C4-2B (cell line): ENCODE data around the gene CMTM8.

Experiments used
- H3K27ac ChIP-seq: fragments of 450-650 bp; 2 replicates; pipeline ENCODE4 v1.5.1; 2017
- ZFX ChIP-seq: fragments of 450-650 bp; IDR thresholded peaks from 2 replicates; pipeline ENCODE4 v1.6.1; 2017
- TF ChIP-seq, protein P1 (sequence below): fragments of 450-650 bp; conservative IDR thresholded peaks from 2 replicates; pipeline ENCODE4 v1.5.1; 2017; ENCODE audit warnings: mild to moderate bottlenecking

Gene CMTM8

DNA sequence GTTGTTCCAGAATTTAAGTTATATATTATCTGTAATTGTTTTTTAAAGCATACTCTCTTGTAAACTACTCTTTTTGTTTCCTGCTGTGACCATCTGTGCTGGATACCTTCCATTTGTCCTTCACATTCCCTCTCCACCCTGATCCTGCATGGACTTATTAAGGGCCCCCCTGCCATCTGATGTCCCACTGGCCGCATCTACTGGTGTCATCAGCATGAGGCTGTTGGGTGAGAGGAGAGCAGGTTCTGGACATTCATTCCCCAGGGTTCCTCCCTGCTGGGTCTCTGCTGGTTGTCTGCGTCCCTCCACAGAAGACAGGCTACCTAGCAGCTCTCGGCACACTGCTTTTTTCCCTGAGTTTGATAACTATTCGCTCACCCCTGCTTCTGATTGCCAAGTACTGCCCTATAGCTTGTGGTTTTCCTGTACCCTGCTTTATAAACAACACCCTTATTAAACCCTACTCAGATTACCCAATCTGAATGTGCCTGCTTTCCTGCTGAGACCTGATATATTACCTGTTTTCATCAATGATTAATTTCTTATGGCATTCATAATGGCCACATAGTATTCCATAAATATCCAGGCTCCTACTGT lies 7.7 kb downstream of the CMTM8 start:
- no peak for TF ChIP-seq ZFX
- TF ChIP-seq, protein P1, sequence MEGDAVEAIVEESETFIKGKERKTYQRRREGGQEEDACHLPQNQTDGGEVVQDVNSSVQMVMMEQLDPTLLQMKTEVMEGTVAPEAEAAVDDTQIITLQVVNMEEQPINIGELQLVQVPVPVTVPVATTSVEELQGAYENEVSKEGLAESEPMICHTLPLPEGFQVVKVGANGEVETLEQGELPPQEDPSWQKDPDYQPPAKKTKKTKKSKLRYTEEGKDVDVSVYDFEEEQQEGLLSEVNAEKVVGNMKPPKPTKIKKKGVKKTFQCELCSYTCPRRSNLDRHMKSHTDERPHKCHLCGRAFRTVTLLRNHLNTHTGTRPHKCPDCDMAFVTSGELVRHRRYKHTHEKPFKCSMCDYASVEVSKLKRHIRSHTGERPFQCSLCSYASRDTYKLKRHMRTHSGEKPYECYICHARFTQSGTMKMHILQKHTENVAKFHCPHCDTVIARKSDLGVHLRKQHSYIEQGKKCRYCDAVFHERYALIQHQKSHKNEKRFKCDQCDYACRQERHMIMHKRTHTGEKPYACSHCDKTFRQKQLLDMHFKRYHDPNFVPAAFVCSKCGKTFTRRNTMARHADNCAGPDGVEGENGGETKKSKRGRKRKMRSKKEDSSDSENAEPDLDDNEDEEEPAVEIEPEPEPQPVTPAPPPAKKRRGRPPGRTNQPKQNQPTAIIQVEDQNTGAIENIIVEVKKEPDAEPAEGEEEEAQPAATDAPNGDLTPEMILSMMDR: no peak
- no peak overlapping the region for H3K27ac ChIP-seq

DNA sequence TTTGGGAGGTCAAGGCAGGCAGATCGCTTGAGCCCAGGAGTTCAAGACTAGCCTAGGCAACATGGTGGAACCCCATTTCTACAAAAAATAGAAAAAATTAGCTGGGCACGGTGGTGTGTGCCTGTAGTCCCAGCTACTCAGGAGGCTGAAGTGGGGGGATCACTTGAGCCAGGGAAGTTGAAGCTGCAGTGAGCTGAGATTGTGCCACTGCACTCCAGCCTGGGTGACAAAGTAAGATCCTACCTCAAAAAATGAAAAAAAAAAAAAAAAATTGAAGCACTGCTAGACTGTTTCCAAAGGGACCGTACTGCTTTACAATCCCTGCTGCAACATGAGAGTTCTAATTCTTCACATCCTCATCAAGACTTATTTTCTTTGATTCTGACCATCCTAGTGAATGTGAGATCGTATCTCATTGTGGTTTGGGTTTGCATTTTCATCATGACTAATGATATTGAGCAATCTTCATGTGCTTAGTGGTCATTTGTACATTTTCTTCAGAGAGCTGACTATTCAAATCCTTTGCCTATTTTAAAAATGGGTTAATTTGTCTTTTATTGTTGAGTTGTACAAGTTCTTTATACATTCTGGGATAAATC lies 10.8 kb downstream of the CMTM8 start:
- TF ChIP-seq, protein P1: no peak
- TF ChIP-seq ZFX: no peak
- no peak overlapping the region for H3K27ac ChIP-seq

DNA sequence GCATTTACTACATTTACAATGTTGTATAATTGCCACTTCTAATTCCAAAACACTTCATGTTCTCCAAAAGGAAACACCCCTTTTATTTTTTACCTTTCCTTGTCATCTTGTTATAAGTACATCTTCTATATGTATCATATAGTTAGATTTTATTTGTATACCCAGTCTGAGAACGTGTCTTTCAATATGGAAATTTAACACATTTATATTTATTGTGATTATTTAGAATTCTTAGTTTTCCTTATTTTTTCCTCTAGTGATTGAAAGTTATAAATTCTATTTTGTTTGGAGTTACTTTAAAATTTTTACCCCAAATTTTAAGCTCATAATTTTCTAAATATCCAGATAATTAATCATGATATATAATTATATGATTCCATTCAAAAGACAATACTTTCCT lies 15.8 kb downstream of the CMTM8 start:
- H3K27ac ChIP-seq: no peak overlapping the region
- TF ChIP-seq, protein P1: no peak
- no peak for TF ChIP-seq ZFX

DNA sequence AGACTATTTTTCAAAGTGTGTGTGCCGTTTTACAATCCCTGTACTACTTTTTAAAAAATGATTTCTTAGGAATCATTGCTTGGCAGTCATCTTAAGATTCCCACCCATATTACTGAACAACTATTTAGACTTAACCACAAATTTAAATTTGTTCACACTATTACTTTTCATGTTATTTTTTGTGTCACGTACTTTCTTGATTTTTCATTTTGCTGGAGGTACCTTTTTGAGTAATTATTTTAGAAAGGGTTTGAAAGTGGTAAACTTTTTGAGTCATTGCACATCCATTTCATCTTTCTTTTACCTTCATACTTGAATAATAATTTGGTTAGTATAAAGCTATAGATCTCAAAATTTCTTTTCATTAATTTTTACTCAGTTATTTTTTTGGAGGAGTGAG lies 16.9 kb downstream of the CMTM8 start:
- TF ChIP-seq, protein P1: no peak
- TF ChIP-seq ZFX: no peak
- H3K27ac ChIP-seq: no peak overlapping the region

DNA sequence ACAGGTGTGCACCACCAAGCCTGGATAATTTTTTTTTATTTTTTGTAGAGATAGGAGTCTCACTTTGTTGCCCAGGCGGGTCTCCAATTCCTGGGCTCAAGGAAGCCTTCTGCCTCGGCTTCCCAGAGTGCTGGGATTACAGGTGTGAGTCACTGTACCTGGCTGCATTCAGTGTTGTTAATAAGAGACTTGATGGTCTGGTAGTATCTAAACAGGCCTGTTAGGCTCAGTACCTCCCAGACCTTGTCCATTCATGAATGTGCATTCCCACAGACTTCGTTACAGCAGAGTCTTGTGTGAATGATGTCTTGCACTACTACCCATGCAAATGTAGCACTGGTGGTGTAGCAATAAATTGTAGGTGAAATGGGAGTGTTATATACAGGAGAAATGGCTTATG lies 17.7 kb downstream of the CMTM8 start:
- TF ChIP-seq, protein P1: no peak
- TF ChIP-seq ZFX: no peak
- no peak overlapping the region for H3K27ac ChIP-seq

DNA sequence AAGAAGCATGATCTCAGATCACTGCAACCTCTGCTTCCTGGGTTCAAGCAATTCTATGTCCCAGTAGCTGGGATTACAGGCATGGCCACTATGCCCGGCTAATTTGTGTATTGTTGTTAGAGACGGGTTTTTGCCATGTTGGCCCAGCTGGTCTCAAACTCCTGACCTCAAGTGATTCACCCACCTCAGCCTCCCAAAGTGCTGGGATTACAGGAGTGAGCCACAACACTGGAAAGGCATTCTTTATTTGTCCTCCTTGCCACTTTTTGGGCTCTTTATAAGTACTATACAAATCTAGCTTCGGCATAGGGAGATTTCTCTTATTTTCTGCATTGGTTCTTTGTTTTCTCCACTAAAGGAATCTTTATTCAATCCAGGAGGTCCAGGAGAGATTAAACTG lies 18.6 kb downstream of the CMTM8 start:
- TF ChIP-seq, protein P1: no peak
- no peak for TF ChIP-seq ZFX
- H3K27ac ChIP-seq: no peak overlapping the region

DNA sequence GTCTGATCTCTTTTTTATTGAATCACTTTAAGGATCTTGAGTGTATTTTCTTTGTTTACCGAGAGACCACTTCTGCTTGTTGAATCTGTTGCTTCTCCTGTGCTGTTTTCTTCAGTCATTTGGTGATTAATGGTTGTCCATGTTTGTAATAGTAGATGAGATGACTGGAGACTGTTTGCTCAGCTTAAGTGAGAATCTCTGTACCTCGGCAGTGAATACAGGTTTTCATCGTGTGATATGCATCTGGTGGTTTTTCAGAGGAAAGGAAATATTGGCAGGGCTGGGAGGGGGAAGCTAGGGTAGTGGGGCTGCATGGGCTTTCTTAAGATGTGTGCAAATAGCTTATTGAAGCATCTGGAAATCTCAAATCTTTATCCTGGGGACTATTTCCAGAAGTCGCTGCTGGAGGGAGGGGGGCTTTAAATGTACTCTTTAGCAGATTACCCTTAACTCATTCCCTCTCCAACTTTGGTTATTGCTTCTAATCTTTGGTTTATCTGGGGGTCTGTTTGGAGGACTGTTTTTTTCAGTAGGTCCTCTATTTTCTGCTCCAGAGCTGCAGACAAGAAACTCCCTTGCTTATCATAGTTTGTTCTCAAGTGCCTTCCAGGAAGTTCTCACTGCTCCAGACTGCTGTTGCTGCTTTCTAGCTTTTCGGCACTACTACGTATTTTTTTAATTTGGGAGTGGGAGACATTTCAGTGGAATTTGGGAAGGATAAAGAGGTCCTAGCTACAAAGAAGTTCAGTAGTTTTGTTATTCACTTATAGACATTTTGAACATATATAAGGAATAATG lies 19.4 kb downstream of the CMTM8 start:
- no peak overlapping the region for H3K27ac ChIP-seq
- TF ChIP-seq, protein P1: no peak
- no peak for TF ChIP-seq ZFX
